Upper lobe of left lung (tissue), 6 donors: ENCODE results near the gene TSPEAR. TPM values are rescaled to one million over a fixed set of nuclear protein-coding genes. Genes with fewer than 3 reads are reported as not detected.

ENCODE experiments used
- ATAC-seq, 2 donors: fragments of 200-7000 bp; cut with Tn5 transposase; one replicate each; pipeline ENCODE4 v1.9.1; 2022; ENCODE audit warnings: mild to moderate bottlenecking in 2 of 2, moderate library complexity in 2 of 2; ENCODE audit not compliant: low FRiP score in 2 of 2
- DNase-seq, 2 donors: peaks; one replicate each; pipeline ENCODE4 v3.0.0-alpha.2; 2019 to 2020
- H3K27ac ChIP-seq, 4 donors: fragments of 200-600 bp; sonication (generic); one replicate each; pipeline ENCODE4 v1.5.1; 2016 to 2019
- H3K27me3 ChIP-seq, 4 donors: fragments of 200-600 bp; sonication (generic); one replicate each; pipeline ENCODE4 v1.5.1; 2017 to 2019
- H3K36me3 ChIP-seq, 4 donors: fragments of 200-600 bp; sonication (generic); one replicate each; pipeline ENCODE4 v1.5.1; 2016 to 2019
- H3K4me1 ChIP-seq, 4 donors: fragments of 200-600 bp; sonication (generic); one replicate each; pipeline ENCODE4 v1.5.1; 2018 to 2019
- H3K4me3 ChIP-seq, 4 donors: fragments of 200-600 bp; sonication (generic); one replicate each; pipeline ENCODE4 v1.5.1; 2017 to 2019; ENCODE audit warnings: mild to moderate bottlenecking in 2 of 4, moderate library complexity in 1 of 4
- H3K9me3 ChIP-seq, 4 donors: fragments of 200-600 bp; sonication (generic); one replicate each; pipeline ENCODE4 v1.5.1; 2018 to 2019
- EP300 ChIP-seq, 4 donors: sonication (generic); formaldehyde crosslinking; IDR thresholded peaks; one replicate each; pipeline ENCODE4 v1.5.1; 2017; ENCODE audit warnings: antibody characterized with exemption in 4 of 4, control low read depth in 2 of 4
- POLR2A ChIP-seq, 4 donors: fragments of 450-650 bp; IDR thresholded peaks; one replicate each; pipeline ENCODE4 v1.5.1; 2016 to 2017; ENCODE audit warnings: antibody characterized with exemption in 4 of 4, mild to moderate bottlenecking in 2 of 4
- POLR2AphosphoS5 ChIP-seq, 2 donors: sonication (generic); formaldehyde crosslinking; IDR thresholded peaks; one replicate each; pipeline ENCODE4 v1.5.1; 2017; ENCODE audit warnings: antibody characterized with exemption in 2 of 2
- WGBS, 2 donors: methylation state at CpG; one replicate each; pipeline ENCODE4 v1.1.5; 2017 to 2018; 5-methylcytosine and 5-hydroxymethylcytosine counted together
- total RNA-seq, 6 donors: library from RNA; depleted of rRNA in 4 of 6; stranded (reverse); fragments of >200 nt in 4 of 6; gene quantifications; one replicate each; pipeline versions ENCODE4 v1.1.0 to v1.2.1, GENCODE V29; 2016 to 2021
- TF ChIP-seq, protein P1 (sequence below), 6 experiments: fragments of 450-650 bp in 4 of 6; fragments of 200-600 bp in 2 of 6; sonication (generic) in 2 of 6; IDR thresholded peaks; one replicate each; pipeline ENCODE4 v1.5.1; 2016 to 2019; ENCODE audit warnings: antibody characterized with exemption in 6 of 6
- donor health status: DM: no; HTN: no; CAD: no; lungs with moderate emphysema.
- donor health status: DM: no; HTN: yes; CAD: no; lungs with severe emphysema.

Gene TSPEAR
- total RNA-seq, 6 donors from 2014 or later = 0.14 to 0.17 TPM; not detected in 4

DNA sequence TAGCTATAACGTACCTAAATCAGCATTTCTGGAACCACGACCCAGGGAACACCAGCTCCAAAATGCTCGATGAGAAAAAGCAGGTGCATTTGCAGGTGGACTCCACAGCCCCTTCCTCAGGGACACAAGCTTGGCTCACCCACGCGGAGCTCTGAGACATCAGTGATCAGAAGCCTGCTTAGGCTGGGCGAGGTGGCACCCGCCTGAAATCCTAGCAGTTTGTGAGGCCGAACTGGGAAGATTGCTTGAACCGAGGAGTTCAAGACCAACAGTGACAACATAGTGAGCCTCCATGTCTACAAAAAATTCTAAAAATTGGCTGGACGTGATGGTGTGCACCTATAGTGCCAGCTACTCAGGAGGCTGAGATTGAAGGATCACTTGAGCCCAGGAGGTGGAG, 2.5 kb upstream of the TSPEAR start:
- ATAC-seq = no peak
- DNase-seq = no peak
- peaks cover 0 to 32% (median 14%) of the 10 kb centered on the region in 4 donors for H3K4me1 ChIP-seq
- TF ChIP-seq EP300 (IDR thresholded peaks at IDR 0.05) (no peak), POLR2AphosphoS5 (IDR thresholded peaks at IDR 0.05) (no peak), POLR2A (IDR thresholded peaks at IDR 0.05) (no peak)
- TF ChIP-seq, protein P1, sequence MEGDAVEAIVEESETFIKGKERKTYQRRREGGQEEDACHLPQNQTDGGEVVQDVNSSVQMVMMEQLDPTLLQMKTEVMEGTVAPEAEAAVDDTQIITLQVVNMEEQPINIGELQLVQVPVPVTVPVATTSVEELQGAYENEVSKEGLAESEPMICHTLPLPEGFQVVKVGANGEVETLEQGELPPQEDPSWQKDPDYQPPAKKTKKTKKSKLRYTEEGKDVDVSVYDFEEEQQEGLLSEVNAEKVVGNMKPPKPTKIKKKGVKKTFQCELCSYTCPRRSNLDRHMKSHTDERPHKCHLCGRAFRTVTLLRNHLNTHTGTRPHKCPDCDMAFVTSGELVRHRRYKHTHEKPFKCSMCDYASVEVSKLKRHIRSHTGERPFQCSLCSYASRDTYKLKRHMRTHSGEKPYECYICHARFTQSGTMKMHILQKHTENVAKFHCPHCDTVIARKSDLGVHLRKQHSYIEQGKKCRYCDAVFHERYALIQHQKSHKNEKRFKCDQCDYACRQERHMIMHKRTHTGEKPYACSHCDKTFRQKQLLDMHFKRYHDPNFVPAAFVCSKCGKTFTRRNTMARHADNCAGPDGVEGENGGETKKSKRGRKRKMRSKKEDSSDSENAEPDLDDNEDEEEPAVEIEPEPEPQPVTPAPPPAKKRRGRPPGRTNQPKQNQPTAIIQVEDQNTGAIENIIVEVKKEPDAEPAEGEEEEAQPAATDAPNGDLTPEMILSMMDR (IDR thresholded peaks at IDR 0.05) = no peak
- no peaks in the 10 kb centered on the region for H3K36me3 ChIP-seq
- H3K9me3 ChIP-seq = no peaks in the 10 kb centered on the region
- 88 to 89% methylated on average over 8 to 10 of the region's 10 CpGs for WGBS, 2 donors
- peaks cover 0 to 37% (median 23%) of the 10 kb centered on the region in 4 donors for H3K27me3 ChIP-seq
- H3K27ac ChIP-seq = no peak overlapping the region
- H3K4me3 ChIP-seq = no peak overlapping the region

DNA sequence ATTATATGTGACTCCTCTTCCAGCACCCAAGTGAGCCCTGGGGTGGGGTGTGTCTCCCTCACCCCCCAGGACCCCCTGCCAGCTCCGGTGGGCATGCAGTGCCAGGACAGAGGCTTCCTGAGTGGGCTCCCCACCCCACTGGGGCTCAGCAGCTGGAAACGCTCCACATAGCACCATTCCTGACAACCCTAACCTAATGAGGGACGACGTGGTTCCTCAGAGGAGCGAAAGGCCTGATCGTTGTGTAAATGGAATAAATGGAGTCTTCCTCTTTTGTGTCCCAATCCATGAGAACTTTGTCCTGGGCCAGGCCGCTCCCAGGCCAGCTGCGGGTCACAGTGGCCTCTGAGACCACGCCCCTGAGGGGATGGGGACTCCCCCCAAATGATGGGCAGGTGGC, 1.8 kb upstream of the TSPEAR start:
- Histone ChIP-seq H3K4me3 (no peak overlapping the region), H3K4me1 (peaks cover 0 to 32% (median 14%) of the 10 kb centered on the region in 4 donors), H3K27ac (no peak overlapping the region), H3K36me3 (no peaks in the 10 kb centered on the region), H3K27me3 (peaks cover 0 to 44% (median 26%) of the 10 kb centered on the region in 4 donors), H3K9me3 (no peaks in the 10 kb centered on the region)
- no peak for DNase-seq
- ATAC-seq = no peak
- WGBS, 2 donors = 67 to 80% methylated on average over 4 to 9 of the region's 9 CpGs
- TF ChIP-seq POLR2A (IDR thresholded peaks at IDR 0.05) (no peak), POLR2AphosphoS5 (IDR thresholded peaks at IDR 0.05) (no peak), EP300 (IDR thresholded peaks at IDR 0.05) (no peak)
- TF ChIP-seq, protein P1 (IDR thresholded peaks at IDR 0.05) = no peak

DNA sequence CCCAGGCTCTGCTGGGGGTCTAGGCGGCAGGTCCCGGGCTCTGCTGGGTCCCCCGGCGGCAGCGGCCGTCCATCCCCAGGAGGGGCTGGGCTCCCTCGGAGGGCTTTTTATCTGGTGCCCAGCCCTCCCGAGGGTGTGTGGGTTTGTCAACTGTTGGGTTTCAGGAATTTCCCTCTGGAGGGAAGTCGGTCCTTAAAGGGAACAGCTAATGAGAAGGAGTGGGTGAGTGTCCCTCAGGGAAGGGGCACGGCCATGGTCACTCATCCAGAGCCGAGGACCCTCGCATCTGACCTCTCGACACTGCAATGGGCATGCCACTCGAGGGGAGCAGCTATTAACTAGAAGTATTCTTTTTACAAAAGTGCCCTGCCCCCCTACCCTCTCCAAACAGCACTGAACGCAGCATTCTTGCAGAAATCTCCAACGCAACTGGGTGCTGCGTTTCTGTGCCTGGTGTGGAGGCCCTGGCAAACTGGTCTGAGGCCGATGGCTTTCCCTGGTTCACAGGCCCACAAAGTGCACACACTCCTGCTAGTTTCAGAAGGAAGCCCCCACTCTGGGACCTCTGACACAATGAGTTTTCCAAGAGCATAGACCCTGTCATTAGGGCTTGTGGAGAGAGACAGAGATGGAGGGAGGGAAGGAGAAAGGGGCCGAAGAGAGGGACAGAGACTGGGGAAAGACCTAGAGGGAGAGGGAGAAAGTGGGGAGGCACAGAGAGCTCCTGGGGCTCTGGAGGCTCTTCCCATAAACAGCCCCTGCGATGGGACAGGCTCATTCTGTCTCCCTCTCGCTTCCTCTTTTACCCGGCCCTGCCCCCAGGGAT, 1.0 kb upstream of the TSPEAR start:
- no peak for TF ChIP-seq POLR2AphosphoS5 (IDR thresholded peaks at IDR 0.05)
- no peak for TF ChIP-seq EP300 (IDR thresholded peaks at IDR 0.05)
- TF ChIP-seq, protein P1 (IDR thresholded peaks at IDR 0.05) = no peak
- TF ChIP-seq POLR2A (IDR thresholded peaks at IDR 0.05) = no peak
- WGBS, 2 donors = 17 to 24% methylated on average over 12 to 22 of the region's 22 CpGs
- Histone ChIP-seq H3K4me1 (peaks cover 0 to 34% (median 14%) of the 10 kb centered on the region in 4 donors), H3K4me3 (no peak overlapping the region), H3K27me3 (peaks cover 0 to 47% (median 27%) of the 10 kb centered on the region in 4 donors), H3K27ac (no peak overlapping the region), H3K9me3 (no peaks in the 10 kb centered on the region), H3K36me3 (no peaks in the 10 kb centered on the region)
- ATAC-seq (no peak), DNase-seq (no peak)

DNA sequence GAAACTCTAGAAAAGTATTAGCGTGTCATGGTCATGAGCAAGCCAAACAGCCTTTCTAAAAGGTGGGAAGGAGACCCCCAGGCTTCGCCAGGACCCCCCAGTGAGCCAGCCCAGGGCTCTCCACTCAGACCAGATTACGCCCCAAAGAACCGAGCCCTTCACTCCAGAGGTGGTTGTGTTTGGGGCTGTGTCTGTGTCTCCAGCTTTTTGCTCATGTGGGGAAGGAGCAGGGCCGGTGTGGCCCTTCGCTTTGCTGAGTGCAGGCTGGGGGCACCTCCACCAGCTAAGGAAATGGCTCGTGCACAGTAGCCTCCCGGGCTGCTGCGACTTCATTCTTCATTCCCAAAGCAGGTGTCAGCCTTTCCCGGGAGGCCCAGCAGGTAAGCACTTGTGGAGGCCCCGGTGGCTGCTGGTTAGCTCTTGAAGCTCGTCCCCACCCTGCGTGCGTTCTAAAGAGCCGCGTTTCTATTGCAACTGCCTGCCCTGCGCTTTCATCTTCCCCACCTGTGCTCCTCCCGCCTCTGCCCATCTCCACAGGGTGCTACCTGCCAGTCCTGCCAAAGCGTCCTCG, 531 bp downstream of the TSPEAR start:
- TF ChIP-seq EP300 (IDR thresholded peaks at IDR 0.05) = no peak
- TF ChIP-seq, protein P1 (IDR thresholded peaks at IDR 0.05) = no peak
- TF ChIP-seq POLR2A (IDR thresholded peaks at IDR 0.05) = no peak
- TF ChIP-seq POLR2AphosphoS5 (IDR thresholded peaks at IDR 0.05) = no peak
- ATAC-seq = no peak
- WGBS, 2 donors = 6 to 19% methylated on average over 5 to 16 of the region's 20 CpGs

More for the DNA sequence above, 531 bp downstream of the TSPEAR start:
- Histone ChIP-seq H3K9me3 (peaks cover 0 to 7% (median 0%) of the 10 kb centered on the region in 4 donors), H3K4me1 (peaks cover 0 to 43% (median 14%) of the 10 kb centered on the region in 4 donors), H3K27ac (no peak overlapping the region), H3K27me3 (peaks cover 0 to 62% (median 37%) of the 10 kb centered on the region in 4 donors), H3K36me3 (no peaks in the 10 kb centered on the region), H3K4me3 (no peak overlapping the region)
- peak in 1 of 2 donors; percentile 37 for DNase-seq
